Left lobe of liver (tissue), 2 donors: ENCODE results near the gene TAF3. TPM values are rescaled to one million over a fixed set of nuclear protein-coding genes. Genes with fewer than 3 reads are reported as not detected.
A peak's percentile ranks its signal among the peaks of the same experiment; 100 is the strongest.

ENCODE experiments used
- ATAC-seq: fragments of 200-7000 bp; cut with Tn5 transposase; one replicate; pipeline ENCODE4 v1.9.1; 2020; ENCODE audit warnings: mild to moderate bottlenecking, moderate library complexity
- DNase-seq: peaks from one replicate; pipeline ENCODE4 v3.0.0-alpha.2; 2020; ENCODE audit warnings: low spot score
- total RNA-seq: library from RNA; stranded (reverse); gene quantifications from one replicate; pipeline ENCODE4 v1.2.1, GENCODE V29; 2021
- donor health status: DM: no; HTN: no; CAD: no; lungs with moderate emphysema.
- donor health status: DM: no; HTN: yes; CAD: no.

Gene TAF3
- total RNA-seq, 1 donor from 2014 or later = 3.1 TPM

DNA sequence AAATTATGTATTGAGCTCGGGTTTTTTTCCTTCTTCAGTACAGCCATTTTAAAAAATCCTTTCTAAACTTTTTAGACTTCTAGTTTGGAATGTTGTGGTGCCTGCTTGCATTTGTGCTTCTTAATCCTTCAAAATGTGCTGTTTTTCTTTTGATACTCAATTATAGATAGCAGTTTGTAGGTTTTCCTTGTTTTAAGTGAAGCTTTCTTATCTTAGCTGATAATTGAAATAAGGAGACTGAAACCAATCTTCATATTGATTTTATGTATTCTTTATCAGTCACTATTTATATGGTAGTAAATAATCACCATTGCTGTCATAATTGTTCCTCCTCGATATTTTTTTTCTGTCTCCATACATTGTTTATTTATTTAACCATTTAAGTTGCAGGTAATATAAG, 56.6 kb downstream of the TAF3 start:
- DNase-seq (no peak), ATAC-seq (no peak)

DNA sequence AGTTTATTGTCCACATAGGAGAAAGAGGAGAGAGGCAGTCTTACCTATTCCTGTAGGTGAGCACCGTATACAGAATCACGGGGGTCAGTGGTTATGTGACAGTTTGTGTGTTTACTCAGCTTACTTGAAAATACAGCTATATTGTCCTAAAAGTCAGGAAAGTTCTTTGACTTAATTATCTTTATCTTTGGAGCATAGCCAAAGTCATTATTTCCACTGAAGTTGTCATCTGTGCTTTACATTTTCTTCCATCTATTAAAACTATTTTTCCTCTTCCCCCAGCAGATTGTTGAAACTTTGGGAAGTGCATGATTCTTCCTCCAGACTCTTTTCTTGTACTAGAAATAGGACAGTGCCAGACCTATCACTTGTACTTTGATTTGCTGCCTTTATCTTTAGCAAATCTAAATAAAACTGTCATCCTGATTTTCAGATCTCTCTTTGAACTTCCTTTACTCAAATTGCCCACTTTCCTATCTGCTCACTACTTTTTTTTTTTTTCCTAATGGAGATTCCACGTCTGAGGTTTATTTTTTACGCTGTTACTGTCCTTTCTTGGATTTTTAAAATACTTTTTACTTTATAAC, 58.3 kb downstream of the TAF3 start:
- no peak for DNase-seq
- ATAC-seq = no peak

DNA sequence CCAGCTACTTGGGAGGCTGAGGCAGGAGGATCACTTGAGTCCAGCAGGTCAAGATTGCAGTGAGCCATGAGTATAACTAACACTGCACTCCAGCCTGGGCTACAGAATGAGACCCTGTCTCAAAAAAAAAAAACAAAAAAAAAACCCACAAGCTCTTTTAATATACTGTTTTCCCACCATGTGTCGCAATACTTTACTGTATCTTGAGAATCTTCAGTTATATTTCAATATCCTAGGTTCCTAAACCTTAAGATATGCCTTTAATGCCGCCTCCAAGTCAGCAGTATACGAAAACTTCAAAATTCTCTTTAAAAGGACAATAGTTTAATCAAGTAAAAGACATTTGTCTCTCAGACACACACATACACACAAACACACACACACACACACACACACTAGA, 62.8 kb downstream of the TAF3 start:
- no peak for DNase-seq

DNA sequence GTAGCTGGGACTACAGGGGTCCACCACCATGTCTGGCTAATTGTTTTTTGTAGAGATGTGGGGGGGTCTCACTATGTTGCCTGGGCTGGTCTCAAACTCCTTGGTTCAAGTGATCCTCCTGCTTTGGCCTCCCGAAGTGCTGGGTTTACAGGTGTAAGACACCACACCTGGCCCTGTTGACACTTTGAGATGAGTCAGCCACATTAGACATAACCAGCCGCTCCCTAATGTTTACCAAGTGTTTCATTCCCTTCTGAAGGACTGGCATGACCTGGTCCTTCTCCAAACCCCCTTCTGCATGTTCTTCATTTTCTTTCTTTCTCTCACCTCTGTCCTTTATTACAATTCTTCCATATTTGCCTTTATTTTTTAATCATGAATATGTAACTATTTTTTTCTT, 67.8 kb downstream of the TAF3 start:
- no peak for ATAC-seq
- DNase-seq = no peak

More for the DNA sequence above, 62.8 kb downstream of the TAF3 start:
- no peak for ATAC-seq

DNA sequence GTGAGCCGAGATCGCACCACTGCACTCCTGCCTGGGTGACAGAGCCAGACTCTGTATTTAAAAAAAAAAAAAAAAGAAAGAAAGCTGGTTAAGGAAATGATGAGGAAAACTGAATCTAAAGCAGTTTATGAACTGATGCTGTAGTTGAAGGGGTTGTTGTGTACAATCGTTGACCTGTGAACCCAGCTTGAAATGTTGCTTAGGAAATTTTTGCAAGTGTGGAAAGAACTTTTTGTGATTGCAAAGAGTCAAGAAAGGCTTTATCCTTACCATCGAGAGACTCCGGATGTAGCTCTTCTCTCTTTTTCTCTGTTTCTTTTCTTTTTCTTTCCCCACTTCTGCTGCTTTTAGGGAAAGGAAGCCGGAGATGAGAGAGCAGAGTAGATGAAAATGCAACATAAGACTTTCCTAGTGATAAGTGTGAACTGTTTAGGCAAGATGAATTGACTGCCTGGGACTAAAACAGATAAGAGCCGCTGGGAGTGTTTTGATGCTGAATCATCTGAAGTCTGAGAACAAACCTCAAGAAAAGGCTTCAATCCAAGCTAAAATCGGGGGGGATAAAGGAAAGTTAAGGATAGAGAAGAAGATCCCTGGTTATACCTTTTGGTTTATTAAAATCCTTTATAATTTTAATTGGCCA, 69.0 kb downstream of the TAF3 start:
- DNase-seq (no peak), ATAC-seq (no peak)

DNA sequence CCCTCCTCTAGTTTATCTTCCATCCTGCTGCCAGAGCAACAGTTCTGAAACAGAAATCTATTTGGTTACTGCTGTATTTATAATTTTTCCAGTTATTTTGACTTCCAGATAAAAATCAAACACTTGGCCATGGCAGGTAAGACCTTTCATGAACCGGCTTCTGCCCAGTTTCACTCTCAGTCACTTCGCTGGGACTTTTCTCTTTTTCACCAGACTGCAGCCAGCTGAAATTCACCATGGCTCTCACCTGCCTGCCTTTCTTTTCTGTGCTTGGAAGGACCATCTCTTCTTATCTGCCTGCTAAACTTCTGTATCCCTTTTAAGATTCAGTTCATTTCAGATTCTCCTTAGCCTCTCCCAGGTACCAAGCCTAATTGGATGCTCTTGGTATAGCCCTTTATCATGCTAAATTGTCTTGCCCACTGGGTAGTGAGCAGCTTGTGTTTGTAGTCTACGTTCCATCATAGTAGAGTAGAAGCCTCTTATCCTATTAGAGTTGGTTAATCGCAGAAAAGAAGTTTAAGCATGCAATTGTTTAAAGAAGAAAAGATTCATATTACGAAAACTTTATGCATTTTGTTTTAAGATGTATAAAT, 71.7 kb downstream of the TAF3 start:
- DNase-seq = no peak
- ATAC-seq = no peak

DNA sequence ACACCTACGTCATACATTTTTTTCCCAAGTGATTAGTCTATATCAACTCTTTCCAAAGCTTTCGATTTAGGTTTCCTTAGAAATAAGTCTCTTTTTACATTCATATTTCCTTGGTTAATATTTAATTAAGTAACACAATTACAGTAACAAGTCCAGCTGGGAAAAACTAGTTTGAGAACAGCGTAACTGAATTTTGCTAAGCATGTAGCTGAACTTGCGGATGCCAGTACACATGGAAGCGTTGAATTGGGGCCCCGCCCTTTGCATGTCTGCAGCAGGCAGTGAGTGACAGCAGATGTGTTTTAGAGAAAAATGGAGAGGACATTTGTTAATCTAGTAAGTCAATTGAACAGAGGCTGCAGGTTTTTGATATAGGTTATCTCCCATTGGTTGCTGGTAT, 72.5 kb downstream of the TAF3 start:
- no peak for DNase-seq

DNA sequence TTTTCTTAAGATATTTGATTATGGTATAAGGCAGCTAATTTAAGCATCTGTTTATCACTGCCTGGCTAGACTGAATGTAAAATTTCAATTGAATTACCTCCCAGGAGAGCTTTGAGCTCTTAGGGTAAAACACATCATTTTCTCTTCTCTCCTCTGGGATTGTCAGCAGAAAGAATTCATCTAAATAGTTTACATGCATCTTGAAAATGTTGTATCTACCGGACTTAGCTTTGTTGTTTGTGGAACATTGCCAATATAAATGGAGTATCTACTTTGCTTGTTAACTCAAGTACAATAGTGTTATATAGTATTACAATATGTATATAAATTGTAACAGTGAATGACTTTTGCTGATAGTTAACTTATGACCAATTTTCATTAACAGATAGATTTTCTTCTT, 73.3 kb downstream of the TAF3 start:
- no peak for ATAC-seq
- no peak for DNase-seq

More for the DNA sequence above, 72.5 kb downstream of the TAF3 start:
- no peak for ATAC-seq

DNA sequence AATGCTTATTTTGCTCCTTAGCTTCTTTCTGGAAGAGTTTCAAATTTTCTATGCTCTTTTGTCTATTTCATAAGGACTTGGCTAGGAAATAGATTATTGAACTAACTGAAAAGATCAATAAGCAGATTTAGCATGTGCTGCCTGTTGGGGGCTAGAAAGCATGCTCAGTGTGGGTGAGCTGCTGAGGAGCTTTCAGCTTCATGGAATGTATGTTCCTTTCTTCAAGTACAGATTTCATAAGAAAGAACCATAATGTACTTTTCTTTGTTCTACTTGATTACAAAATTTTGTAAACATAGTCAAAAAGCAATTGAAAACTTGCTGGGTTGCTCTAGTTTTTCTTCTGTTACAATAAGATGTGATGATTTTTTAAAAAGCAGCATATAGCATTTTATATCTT, 73.8 kb downstream of the TAF3 start:
- ATAC-seq = no peak
- no peak for DNase-seq

DNA sequence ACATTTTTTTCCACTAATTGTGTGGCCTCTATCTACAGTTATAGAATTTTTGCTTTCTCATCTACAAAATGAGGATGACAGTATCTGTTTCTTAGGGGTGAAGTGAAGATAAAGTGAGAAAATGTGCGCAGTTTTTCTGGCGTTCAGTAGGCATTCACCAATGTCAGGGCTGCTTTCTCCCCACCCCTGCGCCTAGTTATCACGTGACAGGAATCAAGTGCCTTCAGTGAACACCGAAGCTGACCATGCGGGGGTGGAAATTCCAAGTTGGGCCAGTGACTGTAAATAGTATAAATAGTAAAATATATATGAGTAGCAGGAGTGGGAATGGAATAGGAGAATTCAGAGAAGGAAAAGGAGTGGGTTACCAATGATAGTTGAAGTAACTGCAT, 77.4 kb downstream of the TAF3 start:
- ATAC-seq (no peak), DNase-seq (no peak)

DNA sequence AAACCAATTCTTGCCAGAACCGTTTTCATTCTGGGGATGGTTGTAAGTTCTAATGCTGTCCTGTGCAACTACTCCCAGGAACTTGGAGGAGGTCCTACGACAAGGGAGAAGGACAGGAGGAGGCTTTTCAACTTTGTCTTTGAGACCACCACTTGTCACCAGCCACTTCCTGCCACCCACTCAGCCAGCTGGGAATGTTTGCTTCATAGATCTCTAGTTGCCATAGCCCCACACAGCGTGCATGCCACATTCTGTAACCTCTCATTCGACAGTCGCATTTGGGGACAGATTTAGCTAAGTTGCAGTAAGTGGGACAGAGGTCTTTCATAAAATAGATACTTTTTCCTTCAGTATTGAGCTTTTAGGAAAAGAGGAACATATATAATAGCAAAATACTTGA, 78.0 kb downstream of the TAF3 start:
- ATAC-seq (no peak), DNase-seq (no peak)

DNA sequence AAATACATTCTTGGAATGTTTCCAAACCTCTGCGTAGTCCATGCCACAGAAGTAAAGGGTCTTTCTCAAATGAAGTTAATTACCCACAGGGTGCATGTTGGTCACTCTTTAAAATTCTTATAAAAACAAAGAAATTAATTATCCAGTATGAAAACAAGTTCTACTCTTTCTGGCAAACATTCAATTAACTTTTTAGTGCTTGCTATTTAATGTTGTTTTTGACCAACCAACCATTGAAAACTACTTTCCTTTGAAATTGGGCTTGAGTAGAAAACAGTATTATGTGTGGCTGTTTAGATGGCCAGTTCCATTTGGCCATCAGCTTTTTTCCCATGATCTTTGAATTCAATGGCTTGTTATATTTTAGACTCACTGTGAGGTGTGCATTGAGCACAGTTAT, 83.0 kb downstream of the TAF3 start:
- no peak for ATAC-seq
- no peak for DNase-seq

DNA sequence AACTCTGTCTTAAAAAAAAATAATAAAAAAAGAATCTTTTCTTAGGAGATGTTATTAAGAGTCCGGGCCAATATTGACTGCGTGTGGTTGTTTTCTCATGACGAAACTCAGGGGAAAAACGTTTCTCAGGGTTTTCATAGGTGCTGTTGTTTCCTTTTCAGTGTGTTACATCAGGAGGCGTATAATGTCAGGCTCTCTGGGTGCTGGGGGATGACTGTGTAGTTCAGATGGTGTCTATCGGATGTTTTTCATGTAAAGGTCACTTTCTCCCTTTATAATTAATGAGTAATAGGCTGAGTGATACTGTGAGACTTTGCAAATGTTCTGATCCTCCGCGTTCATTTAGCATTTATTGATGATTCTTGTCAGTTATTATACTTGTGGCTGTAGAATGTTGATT, 84.1 kb downstream of the TAF3 start:
- ATAC-seq = no peak
- DNase-seq = no peak

DNA sequence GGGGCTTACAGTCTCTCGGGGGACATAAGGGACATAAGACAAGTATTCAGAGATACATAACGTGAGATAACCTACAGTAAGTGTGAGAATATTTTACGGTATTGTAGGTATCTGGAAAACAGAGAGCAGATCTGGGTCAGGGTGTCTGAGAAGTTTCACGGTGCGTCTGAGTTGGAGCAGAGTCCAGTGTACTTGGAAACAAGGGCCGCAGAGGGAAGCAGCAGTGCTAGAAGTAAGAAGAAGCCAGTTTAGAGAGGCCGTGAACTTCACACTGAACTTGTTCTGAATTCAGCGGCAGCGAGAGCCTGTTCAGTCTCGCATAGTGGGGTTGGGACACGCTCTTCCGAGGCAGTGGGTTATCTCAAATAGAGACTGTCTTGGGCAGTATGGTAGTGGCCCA, 85.5 kb downstream of the TAF3 start:
- ATAC-seq (no peak), DNase-seq (no peak)

DNA sequence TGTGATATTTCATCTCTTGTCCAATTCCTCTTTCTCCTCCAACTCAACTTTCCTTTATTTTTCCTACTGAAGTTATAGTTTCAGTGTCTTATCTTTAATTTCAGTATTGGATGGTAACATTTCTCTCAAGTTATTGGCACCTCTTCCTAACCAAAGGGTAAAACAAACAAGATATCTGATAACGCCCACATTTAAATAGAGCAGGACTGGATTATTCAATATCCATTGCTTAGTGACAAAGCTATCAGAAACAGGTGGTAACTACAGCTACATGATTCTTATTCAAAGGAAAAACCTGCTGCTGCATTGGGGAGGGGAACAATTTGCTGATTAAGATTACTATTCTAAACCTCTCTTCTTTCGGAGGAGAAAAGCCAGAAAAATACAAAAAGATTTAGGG, 87.8 kb downstream of the TAF3 start:
- DNase-seq (no peak), ATAC-seq (peak; percentile 54)

DNA sequence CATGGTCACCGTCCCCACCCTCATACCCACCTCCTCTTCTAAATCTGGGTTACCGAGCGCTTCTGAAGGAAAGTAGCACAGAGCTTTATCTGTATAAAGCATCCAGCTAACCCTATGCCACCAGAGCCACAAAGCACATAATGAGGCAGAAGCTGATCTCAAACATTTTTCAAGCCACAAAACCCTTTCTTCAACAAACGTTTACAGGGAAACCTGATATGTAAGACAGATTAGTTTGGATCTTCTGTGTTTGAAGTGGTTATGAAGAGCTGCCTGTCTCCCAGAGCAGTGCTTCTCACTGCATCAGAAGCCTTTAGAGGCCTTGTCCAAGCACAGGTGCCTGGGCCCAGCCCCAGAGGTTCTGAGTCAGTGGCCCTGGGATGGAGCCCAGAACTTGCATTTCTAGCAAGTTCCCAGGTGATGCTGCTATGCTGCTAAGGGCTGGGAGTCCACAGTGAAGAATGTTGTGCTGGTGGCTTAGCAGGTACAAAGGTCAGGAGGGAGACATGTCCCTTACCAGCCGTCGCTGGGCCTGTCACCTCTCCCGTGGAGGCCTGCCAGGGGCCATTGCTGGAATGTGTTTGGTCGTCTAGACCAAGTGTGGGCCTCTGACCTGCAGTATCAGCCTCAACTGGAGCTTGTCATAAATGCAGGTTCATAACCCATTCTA, 90.4 kb downstream of the TAF3 start:
- peak; percentile 95 for ATAC-seq
- DNase-seq = peak; percentile 76

DNA sequence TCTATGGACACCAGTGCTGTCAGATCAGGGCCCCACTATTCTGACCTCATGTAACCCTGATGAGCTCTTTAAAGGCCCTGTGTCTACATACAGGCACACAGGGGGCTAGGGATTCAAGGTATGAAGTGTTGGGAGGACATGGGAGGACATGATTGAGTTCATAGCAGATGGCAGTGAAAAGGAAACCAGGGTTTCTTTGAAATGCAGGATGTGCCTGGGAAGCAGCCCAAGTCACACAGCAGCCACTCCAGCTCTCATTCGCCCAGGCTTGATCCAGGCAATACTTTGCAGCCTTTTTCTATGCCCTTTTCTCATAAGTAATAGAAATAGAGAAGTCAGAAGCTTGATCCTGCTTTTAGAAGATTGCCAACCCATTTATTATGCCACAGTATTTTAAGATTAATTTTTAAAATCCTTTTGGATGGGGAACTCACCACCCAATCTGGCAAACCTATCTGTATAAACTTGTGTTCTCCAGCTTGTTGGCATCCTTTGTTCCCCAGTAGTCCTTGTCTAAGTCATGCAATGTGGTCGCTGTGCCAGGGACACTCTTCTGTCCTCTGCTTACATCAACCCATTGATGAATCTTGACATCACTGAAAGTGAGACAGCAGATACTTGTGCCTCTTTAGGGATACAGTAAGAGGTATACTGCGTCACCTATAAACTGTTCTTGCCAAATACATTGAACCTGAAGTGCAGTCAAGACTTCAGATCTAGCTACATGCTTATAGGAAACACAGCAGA, 95.0 kb downstream of the TAF3 start:
- ATAC-seq (peak; percentile 24), DNase-seq (no peak)

DNA sequence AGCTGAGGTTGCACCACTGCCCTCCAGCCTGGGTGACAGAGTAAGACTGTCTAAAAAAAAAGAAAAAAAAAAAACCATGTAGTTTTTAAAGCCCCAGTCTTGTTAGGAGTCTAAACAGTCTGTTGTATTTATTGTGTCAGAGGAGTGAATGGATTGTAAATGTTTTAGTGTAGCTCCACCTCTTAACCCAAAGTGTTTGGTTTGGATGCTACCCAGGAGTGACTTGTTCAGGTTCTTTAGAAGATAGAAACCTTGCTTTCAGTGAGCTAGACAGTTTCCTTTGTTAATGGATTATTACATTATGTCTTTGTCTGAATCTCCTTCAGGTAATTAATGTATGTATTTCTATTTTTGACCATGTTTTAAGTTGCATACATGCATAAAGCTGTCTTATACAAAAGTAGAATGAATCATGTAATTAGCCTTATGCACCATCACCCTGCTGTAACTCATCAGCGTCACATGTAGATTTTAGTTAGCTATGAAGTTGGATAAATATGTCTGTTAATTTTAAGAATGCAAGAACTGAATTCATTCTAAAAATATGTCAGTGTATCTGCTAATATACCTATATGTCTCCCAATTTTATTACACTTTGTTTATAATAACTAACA, 97.7 kb downstream of the TAF3 start:
- ATAC-seq (peak; percentile 97), DNase-seq (no peak)

DNA sequence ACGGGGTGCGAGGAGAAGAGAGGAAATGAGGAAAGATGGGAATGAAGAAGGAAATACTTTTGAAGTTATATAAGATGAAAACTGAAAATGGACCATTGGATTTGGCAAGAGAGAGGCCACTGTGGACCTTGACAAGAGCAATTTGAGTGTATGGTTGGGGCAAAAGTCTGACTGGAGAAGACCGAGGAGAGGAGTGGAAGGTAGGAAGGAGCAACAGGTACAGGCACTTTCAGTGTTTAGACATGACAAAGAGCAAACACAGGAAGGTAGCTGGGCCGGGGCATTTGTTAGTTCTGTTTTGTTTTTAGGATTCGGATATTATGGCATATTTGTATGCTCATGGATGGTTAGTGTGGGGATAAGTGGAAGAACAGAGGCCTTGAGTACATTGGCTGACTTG, 99.4 kb downstream of the TAF3 start:
- DNase-seq (no peak), ATAC-seq (no peak)

DNA sequence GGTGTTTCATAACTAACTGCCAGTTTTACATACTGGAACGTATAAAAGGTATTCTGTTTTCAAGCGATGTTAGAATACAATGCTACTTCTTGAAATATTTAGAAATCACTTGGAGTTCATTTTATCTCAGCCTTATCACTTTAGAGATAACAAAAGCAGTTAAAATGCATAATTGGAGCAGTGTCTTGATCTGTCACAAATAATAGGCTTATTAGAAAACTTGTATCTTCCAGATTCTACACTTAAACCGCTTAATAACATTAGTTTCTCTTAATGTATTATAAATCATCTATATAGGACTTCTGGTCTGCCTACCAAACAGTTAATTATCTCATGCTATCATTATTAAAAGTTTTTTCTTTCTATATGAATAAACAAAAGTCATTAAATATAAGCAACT, 104.4 kb downstream of the TAF3 start:
- DNase-seq (no peak), ATAC-seq (no peak)

DNA sequence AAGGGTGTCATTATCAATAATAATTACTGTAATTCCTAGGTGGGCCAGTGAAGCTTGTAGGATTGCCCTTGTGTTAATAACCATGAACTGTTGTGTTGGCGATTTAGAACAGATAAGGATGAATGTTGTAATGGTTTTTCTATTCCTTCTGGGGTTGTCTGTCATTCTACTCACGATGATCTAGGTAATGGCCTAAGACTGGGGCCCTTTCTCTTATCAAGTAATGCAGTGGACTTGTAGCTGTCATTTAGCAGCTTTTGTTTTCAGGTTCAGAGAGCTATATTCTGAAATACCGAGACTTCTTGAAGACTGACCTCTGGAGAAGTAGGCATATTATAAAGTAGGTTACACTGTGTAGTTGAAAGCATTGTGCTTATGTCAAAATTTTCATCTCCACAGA, 110.2 kb downstream of the TAF3 start:
- DNase-seq (no peak), ATAC-seq (no peak)
